B cell (primary cell): ENCODE measurements around the gene VPS33B. TPM values are rescaled to one million over a fixed set of nuclear protein-coding genes. Genes with fewer than 3 reads are reported as not detected.

Experiments
- ATAC-seq: fragments of 200-7000 bp; cut with Tn5 transposase; one replicate; pipeline ENCODE4 v1.10.0; 2021; ENCODE audit warnings: low read depth, mild to moderate bottlenecking, moderate number of reproducible peaks, moderate library complexity
- CTCF ChIA-PET: fragments of 350-600 bp; sonication (Branson Sonifier 250); formaldehyde crosslinking; loops from one replicate; lab custom pipeline; 2021; ENCODE audit warnings: antibody characterized with exemption, inconsistent platforms; lab: Charles Lee
- POLR2A ChIA-PET: fragments of 350-600 bp; sonication (Branson Sonifier 250); formaldehyde crosslinking; loops from one replicate; lab custom pipeline; 2021; ENCODE audit warnings: antibody characterized with exemption; lab: Charles Lee
- DNase-seq: peaks from one replicate; pipeline ENCODE4 v3.0.0; 2013
- H2AFZ ChIP-seq: 2 replicates; pipeline ENCODE4 v1.6.1; 2012; ENCODE audit warnings: mild to moderate bottlenecking, low read depth, low read length; ENCODE audit not compliant: insufficient read depth, poor library complexity, severe bottlenecking
- H3K27ac ChIP-seq, 2 donors: 1 replicate in 1 of 2; 2 replicates in 1 of 2; pipeline ENCODE4 v1.5.1; 2012 to 2013; ENCODE audit warnings: low read length in 2 of 2, mild to moderate bottlenecking in 2 of 2, moderate library complexity in 1 of 2
- H3K27me3 ChIP-seq, 4 experiments: fragments of 200-600 bp in 1 of 4; sonication (generic) in 1 of 4; replicated peaks in 1 of 4; 1 replicate in 2 of 4; 2 replicates in 2 of 4; pipeline versions ENCODE4 v1.6.1 to v1.7.0; 2013 to 2016; ENCODE audit warnings: low read length in 3 of 4, mild to moderate bottlenecking in 2 of 4, mixed read lengths in 1 of 4, moderate library complexity in 1 of 4; ENCODE audit not compliant: insufficient read depth in 4 of 4, control insufficient read depth in 3 of 4; ENCODE audit errors: control extremely low read depth in 1 of 4
- H3K36me3 ChIP-seq, 2 experiments: replicated peaks in 1 of 2; 1 replicate in 1 of 2; 2 replicates in 1 of 2; pipeline versions ENCODE4 v1.6.1 to v1.7.1; 2013; ENCODE audit warnings: low read length in 1 of 2; ENCODE audit not compliant: insufficient read depth in 2 of 2, control insufficient read depth in 1 of 2; ENCODE audit errors: control extremely low read depth in 1 of 2, extremely low read depth in 1 of 2
- H3K4me1 ChIP-seq, 2 donors: fragments of 200-600 bp in 1 of 2; sonication (generic) in 1 of 2; 1 replicate in 1 of 2; 2 replicates in 1 of 2; pipeline versions ENCODE4 v1.5.1 to v1.6.1; 2013 to 2017; ENCODE audit warnings: low read length in 2 of 2; ENCODE audit not compliant: control insufficient read depth in 2 of 2, insufficient read depth in 2 of 2
- H3K4me2 ChIP-seq: replicated peaks from 2 replicates; pipeline ENCODE3; 2012; ENCODE audit warnings: mild to moderate bottlenecking, low read depth, low read length; ENCODE audit not compliant: poor library complexity, severe bottlenecking
- H3K4me3 ChIP-seq, 5 experiments: fragments of 200-600 bp in 1 of 5; sonication (generic) in 1 of 5; 1 replicate in 3 of 5; 2 replicates in 2 of 5; pipeline versions ENCODE4 v1.5.1 to v1.7.0; 2011 to 2016; ENCODE audit warnings: low read length in 4 of 5, mild to moderate bottlenecking in 4 of 5, low read depth in 2 of 5, control low read depth in 1 of 5, moderate library complexity in 1 of 5; ENCODE audit not compliant: insufficient read depth in 1 of 5; ENCODE audit errors: control extremely low read depth in 1 of 5, extremely low read depth in 1 of 5
- H3K79me2 ChIP-seq: fragments of 200-600 bp; sonication (generic); one replicate; pipeline ENCODE4 v1.6.0; 2016; ENCODE audit warnings: low read length; ENCODE audit not compliant: control insufficient read depth, insufficient read depth
- H3K9ac ChIP-seq: fragments of 200-600 bp; sonication (generic); 2 replicates; pipeline ENCODE4 v1.6.1; 2017; ENCODE audit warnings: mild to moderate bottlenecking, low read length, moderate library complexity
- H3K9me3 ChIP-seq, 3 donors: one replicate each; pipeline versions ENCODE4 v1.6.1 to v1.7.1; 2013; ENCODE audit warnings: low read length in 2 of 3; ENCODE audit not compliant: control insufficient read depth in 2 of 3, insufficient read depth in 1 of 3; ENCODE audit errors: control extremely low read depth in 1 of 3
- H4K20me1 ChIP-seq: 2 replicates; pipeline ENCODE4 v1.6.0; 2012; ENCODE audit warnings: mild to moderate bottlenecking, low read length; ENCODE audit not compliant: insufficient read depth, control insufficient read depth, poor library complexity, severe bottlenecking
- H3K27ac Mint-ChIP-seq: one replicate; pipeline ENCODE4 v1.8.0; 2021; ENCODE audit warnings: mixed read lengths
- H3K27me3 Mint-ChIP-seq: one replicate; pipeline ENCODE4 v1.8.0; 2021; ENCODE audit warnings: mixed read lengths
- H3K4me1 Mint-ChIP-seq: one replicate; pipeline ENCODE4 v1.8.0; 2021; ENCODE audit warnings: mixed read lengths
- H3K4me3 Mint-ChIP-seq: one replicate; pipeline ENCODE4 v1.8.0; 2021; ENCODE audit warnings: mixed read lengths
- H3K9me3 Mint-ChIP-seq: one replicate; pipeline ENCODE4 v1.8.0; 2022; ENCODE audit warnings: mixed read lengths; ENCODE audit not compliant: insufficient read depth
- CTCF ChIP-seq: fragments of 200-600 bp; IDR thresholded peaks from one replicate; pipeline ENCODE4 v1.8.0; 2022; ENCODE audit warnings: antibody characterized with exemption, mild to moderate bottlenecking
- EZH2 ChIP-seq: IDR thresholded peaks from 2 replicates; pipeline ENCODE4 v1.6.1; 2012; ENCODE audit warnings: borderline replicate concordance, low read depth, mild to moderate bottlenecking, moderate library complexity, low read length; ENCODE audit not compliant: insufficient read depth, poor library complexity, severe bottlenecking
- WGBS: methylation state at CpG from one replicate; pipeline ENCODE4 v1.1.5; 2013; ENCODE audit warnings: missing lambda C conversion rate; ENCODE audit not compliant: insufficient coverage; 5-methylcytosine and 5-hydroxymethylcytosine counted together
- intact Hi-C: fragments of 100-400 bp; cut with micrococcal nuclease; formaldehyde crosslinking; loops from one replicate; pipeline ENCODE4 v1.10.0; 2022
- polyA plus RNA-seq: library from polyadenylated mRNA; depleted of rRNA; stranded (reverse); fragments of >200 nt; gene quantifications from 2 replicates; pipeline ENCODE4 v1.2.3, GENCODE V29; 2012
- total RNA-seq, 2 donors: library from RNA; stranded (reverse); fragments of 120-200 nt in 1 of 2; gene quantifications; 1 replicate in 1 of 2; 2 replicates in 1 of 2; pipeline versions ENCODE4 v1.2.3 to v1.2.4, GENCODE V29; 2013 to 2022

VPS33B gene
- total and polyA plus RNA-seq, 2 donors (not counting 1 experiment from before 2014, with no cell fraction given) = 17.4 to 30.0 TPM

GRCh38 chr15:90957031-90957790 lies 65.2 kb downstream of the VPS33B start:
- no peaks in the 10 kb centered on the region for H3K9me3 ChIP-seq
- peak overlapping the region; percentile 89 for H3K4me2 ChIP-seq
- 76% methylated on average over 55 of the region's 63 CpGs for WGBS
- Mint-ChIP-seq H3K27ac (peak overlapping the region; percentile 56), H3K4me3 (peak overlapping the region; percentile 90), H3K27me3 (no peaks in the 10 kb centered on the region), H3K4me1 (peaks cover 21% of the 10 kb centered on the region), H3K9me3 (no peaks in the 10 kb centered on the region)
- no peak overlapping the region for H3K27ac ChIP-seq
- H4K20me1 ChIP-seq = peaks cover 12% of the 10 kb centered on the region
- no peak for TF ChIP-seq EZH2
- TF ChIP-seq CTCF = no peak
- intact Hi-C loops = loop anchor here (2.0 to 5.0 kb wide), 2 partner anchors 65 to 314 kb away; partner anchors contain the start of gene VPS33B
- peaks cover 16 to 24% of the 10 kb centered on the region in 2 donors for H3K4me1 ChIP-seq
- DNase-seq = no peak
- H3K4me3 ChIP-seq = peak overlapping the region in 4 of 5 experiments; percentile 31 to 53 (median 46)
- peaks cover 13% of the 10 kb centered on the region for H3K79me2 ChIP-seq
- H3K9ac ChIP-seq = peak overlapping the region; percentile 44
- H2AFZ ChIP-seq = peak overlapping the region; percentile 56
- H3K36me3 ChIP-seq = peaks cover 0 to 25% of the 10 kb centered on the region in 2 experiments
- no peak for ATAC-seq
- H3K27me3 ChIP-seq = no peaks in the 10 kb centered on the region
- ChIA-PET POLR2A (interaction anchor here (0.6 to 1.6 kb wide), 3 partner anchors 16 to 76 kb away, joined by 3 to 9 read pairs (median 3); no protein-coding TSS in a partner anchor), CTCF (interaction anchor here (0.5 to 8.7 kb wide), 28 partner anchors 9 to 316 kb away, joined by 3 to 118 read pairs (median 5); partner anchors contain the start of genes HDDC3, MAN2A2, UNC45A and VPS33B)
